ENCODE results near the gene SYT1. TPM values are rescaled to one million over a fixed set of nuclear protein-coding genes. Genes with fewer than 3 reads are reported as not detected.

SYT1 gene
- total RNA-seq, 4 donors from 2014 or later = 9.7 to 24.3 (median 18.3) TPM

- intact Hi-C loops (cut with DNase I; ENCODE audit: low total_unique reads) = no loop called here
- no peaks in the 10 kb centered on the region for H3K4me1 ChIP-seq
- no peak for TF ChIP-seq POLR2A (IDR thresholded peaks at IDR 0.05)
- TF ChIP-seq, protein P1, sequence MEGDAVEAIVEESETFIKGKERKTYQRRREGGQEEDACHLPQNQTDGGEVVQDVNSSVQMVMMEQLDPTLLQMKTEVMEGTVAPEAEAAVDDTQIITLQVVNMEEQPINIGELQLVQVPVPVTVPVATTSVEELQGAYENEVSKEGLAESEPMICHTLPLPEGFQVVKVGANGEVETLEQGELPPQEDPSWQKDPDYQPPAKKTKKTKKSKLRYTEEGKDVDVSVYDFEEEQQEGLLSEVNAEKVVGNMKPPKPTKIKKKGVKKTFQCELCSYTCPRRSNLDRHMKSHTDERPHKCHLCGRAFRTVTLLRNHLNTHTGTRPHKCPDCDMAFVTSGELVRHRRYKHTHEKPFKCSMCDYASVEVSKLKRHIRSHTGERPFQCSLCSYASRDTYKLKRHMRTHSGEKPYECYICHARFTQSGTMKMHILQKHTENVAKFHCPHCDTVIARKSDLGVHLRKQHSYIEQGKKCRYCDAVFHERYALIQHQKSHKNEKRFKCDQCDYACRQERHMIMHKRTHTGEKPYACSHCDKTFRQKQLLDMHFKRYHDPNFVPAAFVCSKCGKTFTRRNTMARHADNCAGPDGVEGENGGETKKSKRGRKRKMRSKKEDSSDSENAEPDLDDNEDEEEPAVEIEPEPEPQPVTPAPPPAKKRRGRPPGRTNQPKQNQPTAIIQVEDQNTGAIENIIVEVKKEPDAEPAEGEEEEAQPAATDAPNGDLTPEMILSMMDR (IDR thresholded peaks at IDR 0.05) = no peak
- H3K9me3 ChIP-seq = no peaks in the 10 kb centered on the region
- DNase-seq = no peak
- H3K27ac ChIP-seq = no peak overlapping the region
- H3K27me3 ChIP-seq = no peaks in the 10 kb centered on the region
- no peak overlapping the region for H3K4me3 ChIP-seq
- no peaks in the 10 kb centered on the region for H3K36me3 ChIP-seq
These were observed 431.6 kb downstream of the SYT1 start for GRCh38 chr12:79296133-79296532.

DNA sequence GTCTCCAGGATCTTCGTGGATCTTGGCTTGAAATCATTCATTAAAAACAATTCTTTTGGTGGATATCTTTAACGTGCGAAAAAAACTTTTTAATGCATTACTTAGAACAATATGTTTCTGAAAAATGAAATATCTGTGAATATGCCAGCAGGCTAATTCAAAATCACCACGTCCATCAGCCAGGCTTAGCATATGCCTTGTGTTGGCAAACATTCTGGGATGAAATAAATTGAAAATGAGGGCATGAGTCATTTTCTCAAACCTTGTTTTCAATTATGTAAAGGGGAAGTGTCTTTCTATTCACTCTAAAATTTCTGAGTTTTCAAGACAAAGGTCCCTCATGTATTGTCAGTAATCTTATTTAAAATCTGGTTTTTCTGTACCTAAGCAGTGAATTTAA is 432.3 kb downstream of the SYT1 start:
- no peaks in the 10 kb centered on the region for H3K9me3 ChIP-seq
- no peak overlapping the region for H3K27ac ChIP-seq
- DNase-seq = no peak
- H3K36me3 ChIP-seq = no peaks in the 10 kb centered on the region
- intact Hi-C loops (cut with DNase I; ENCODE audit: low total_unique reads) = no loop called here
- no peaks in the 10 kb centered on the region for H3K27me3 ChIP-seq
- no peak overlapping the region for H3K4me3 ChIP-seq
- H3K4me1 ChIP-seq = no peaks in the 10 kb centered on the region
- TF ChIP-seq, protein P1 (IDR thresholded peaks at IDR 0.05) = no peak
- TF ChIP-seq POLR2A (IDR thresholded peaks at IDR 0.05) = no peak

- no peak overlapping the region for H3K4me3 ChIP-seq
- TF ChIP-seq, protein P1 (IDR thresholded peaks at IDR 0.05) = no peak
- TF ChIP-seq POLR2A (IDR thresholded peaks at IDR 0.05) = no peak
- intact Hi-C loops (cut with DNase I; ENCODE audit: low total_unique reads) = no loop called here
These were observed 433.9 kb downstream of the SYT1 start for GRCh38 chr12:79298506-79298905.

GRCh38 chr12:79299447-79300198 is 435.0 kb downstream of the SYT1 start:
- no peak for DNase-seq
- no peaks in the 10 kb centered on the region for H3K4me1 ChIP-seq
- H3K27ac ChIP-seq = no peak overlapping the region
- no peaks in the 10 kb centered on the region for H3K27me3 ChIP-seq
- intact Hi-C loops (cut with DNase I; ENCODE audit: low total_unique reads) = no loop called here
- H3K4me3 ChIP-seq = no peak overlapping the region
- H3K9me3 ChIP-seq = no peaks in the 10 kb centered on the region
- no peaks in the 10 kb centered on the region for H3K36me3 ChIP-seq
- TF ChIP-seq, protein P1 (IDR thresholded peaks at IDR 0.05) = no peak
- no peak for TF ChIP-seq POLR2A (IDR thresholded peaks at IDR 0.05)

More at GRCh38 chr12:79298506-79298905, 433.9 kb downstream of the SYT1 start:
- Histone ChIP-seq H3K36me3 (no peaks in the 10 kb centered on the region), H3K4me1 (no peaks in the 10 kb centered on the region), H3K27ac (no peak overlapping the region), H3K9me3 (no peaks in the 10 kb centered on the region), H3K27me3 (no peaks in the 10 kb centered on the region)
- DNase-seq = no peak

DNA sequence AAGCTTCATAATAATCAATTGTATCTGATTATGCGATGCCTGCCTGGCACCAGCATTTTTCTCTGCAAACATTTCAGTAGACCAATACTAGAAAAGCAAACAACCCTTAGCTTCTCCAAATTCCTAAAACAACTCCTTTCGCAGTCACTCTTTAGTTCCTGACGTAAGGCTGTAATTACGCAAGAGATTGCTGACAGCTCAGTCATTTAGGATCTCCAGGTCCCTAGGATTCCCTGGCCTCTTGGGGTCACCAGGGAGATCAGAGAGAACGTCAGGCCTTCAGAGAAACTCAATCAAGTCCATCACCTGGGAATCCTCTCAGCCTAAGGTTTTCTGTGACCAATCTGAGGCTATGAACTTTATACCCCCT is 435.6 kb downstream of the SYT1 start:
- intact Hi-C loops (cut with DNase I; ENCODE audit: low total_unique reads) = no loop called here
- Histone ChIP-seq H3K27ac (no peak overlapping the region), H3K9me3 (no peaks in the 10 kb centered on the region), H3K4me3 (no peak overlapping the region), H3K27me3 (no peaks in the 10 kb centered on the region), H3K4me1 (no peaks in the 10 kb centered on the region), H3K36me3 (no peaks in the 10 kb centered on the region)
- no peak for DNase-seq
- TF ChIP-seq, protein P1 (IDR thresholded peaks at IDR 0.05) = no peak
- no peak for TF ChIP-seq POLR2A (IDR thresholded peaks at IDR 0.05)

Measured in uterus (tissue), 4 donors.